Mesenteric fat pad (tissue), 1 donor: Measurements from ENCODE around the gene WDR20. TPM values are rescaled to one million over a fixed set of nuclear protein-coding genes. Genes with fewer than 3 reads are reported as not detected.
A peak's percentile ranks its signal among the peaks of the same experiment; 100 is the strongest.
"Not testable (repeated sequence)": the region's sequence is repeated elsewhere in the genome, so short reads cannot be mapped to it uniquely, and the experiment has no call there.

Experiments used
- DNase-seq: peaks from one replicate; pipeline ENCODE4 v3.0.0-alpha.2; 2020; ENCODE audit warnings: low spot score
- long read RNA-seq: library from polyadenylated mRNA; unstranded; transcript quantifications from one replicate; pipeline ENCODE4 v2.0.0, GENCODE V29; 2020
- total RNA-seq: library from RNA; stranded (reverse); fragmentation: NEBNext Ultra II Directional; extraction: Animal tissue kit (Norgen Biotek cat#: 25700); gene quantifications from one replicate; pipeline ENCODE4 v1.2.1, GENCODE V29; 2021
- donor health status: DM: yes; HTN: yes; CAD: no.

WDR20 gene, protein sequence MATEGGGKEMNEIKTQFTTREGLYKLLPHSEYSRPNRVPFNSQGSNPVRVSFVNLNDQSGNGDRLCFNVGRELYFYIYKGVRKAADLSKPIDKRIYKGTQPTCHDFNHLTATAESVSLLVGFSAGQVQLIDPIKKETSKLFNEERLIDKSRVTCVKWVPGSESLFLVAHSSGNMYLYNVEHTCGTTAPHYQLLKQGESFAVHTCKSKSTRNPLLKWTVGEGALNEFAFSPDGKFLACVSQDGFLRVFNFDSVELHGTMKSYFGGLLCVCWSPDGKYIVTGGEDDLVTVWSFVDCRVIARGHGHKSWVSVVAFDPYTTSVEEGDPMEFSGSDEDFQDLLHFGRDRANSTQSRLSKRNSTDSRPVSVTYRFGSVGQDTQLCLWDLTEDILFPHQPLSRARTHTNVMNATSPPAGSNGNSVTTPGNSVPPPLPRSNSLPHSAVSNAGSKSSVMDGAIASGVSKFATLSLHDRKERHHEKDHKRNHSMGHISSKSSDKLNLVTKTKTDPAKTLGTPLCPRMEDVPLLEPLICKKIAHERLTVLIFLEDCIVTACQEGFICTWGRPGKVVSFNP
- total RNA-seq = 34.1 TPM
- long read RNA-seq, transcript WDR20-204 (3 exons, 2,391 nt) = major isoform, 23 of 58 reads
- long read RNA-seq, partial matches to known transcripts = 7 of 58 reads
- long read RNA-seq, other reads (novel, unspliced or antisense) = 27 of 58 reads

- peak; percentile 99 for DNase-seq
Measured at GRCh38 chr14:102139286-102140026, at the start of gene WDR20. Gene WDR20, plus strand, starts transcription at chr14:102139897. Its CDS starts 27 bp downstream, at chr14:102139924.

GRCh38 chr14:102090713-102091112, 49.0 kb upstream of the WDR20 start:
- no peak for DNase-seq

GRCh38 chr14:102092806-102093205, 46.9 kb upstream of the WDR20 start:
- no peak for DNase-seq

DNA sequence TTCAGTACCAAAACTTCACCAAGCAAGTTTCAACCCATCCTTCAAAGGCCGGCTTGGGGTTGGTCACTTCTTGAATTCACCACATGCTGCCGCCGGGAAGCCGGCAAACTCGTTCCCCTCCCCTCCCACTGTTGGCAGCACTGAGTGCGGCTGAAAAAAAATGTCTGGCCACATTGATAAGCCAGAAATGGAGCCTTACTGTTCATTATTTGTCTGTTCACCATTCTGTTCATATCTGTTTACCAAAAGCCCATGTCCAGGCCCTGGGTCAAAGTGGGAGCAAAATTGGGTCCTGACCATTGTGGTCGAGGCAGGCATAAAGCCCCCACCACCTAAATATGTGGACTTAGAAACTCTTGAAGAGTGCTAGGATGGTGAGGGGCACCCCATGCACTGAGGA, 45.6 kb upstream of the WDR20 start:
- DNase-seq = no peak

DNA sequence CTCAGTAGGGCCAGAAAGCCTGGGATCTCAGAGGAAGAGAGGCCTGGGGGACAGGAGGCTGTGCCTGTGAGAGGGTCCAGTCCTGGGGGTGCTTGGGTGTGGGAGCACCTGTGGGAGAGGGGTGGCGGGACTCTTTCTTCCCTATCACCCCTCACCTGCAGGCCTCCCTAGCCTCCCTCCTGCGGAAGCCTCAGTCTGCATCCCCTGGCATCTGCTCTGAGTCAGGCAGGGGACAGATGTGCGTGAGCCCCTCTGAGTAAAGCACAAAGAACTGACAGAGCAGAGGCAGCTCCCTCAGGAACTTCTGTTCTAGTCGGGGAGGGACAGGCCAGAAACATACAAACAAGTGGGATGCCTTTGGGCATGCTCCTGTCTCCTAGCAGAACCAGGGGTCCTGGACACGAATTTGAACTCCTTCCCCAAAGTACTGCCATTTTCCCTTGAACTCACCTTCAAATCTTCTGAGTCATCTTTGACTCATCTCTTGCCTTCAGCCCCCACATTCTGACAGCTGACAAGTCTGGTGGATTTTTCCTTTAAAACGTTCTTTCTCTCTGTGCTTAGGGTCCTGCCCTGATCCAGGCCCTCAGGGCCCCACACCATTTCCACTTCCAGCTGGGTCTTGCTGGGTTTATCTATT, 44.3 kb upstream of the WDR20 start:
- no peak for DNase-seq

DNA sequence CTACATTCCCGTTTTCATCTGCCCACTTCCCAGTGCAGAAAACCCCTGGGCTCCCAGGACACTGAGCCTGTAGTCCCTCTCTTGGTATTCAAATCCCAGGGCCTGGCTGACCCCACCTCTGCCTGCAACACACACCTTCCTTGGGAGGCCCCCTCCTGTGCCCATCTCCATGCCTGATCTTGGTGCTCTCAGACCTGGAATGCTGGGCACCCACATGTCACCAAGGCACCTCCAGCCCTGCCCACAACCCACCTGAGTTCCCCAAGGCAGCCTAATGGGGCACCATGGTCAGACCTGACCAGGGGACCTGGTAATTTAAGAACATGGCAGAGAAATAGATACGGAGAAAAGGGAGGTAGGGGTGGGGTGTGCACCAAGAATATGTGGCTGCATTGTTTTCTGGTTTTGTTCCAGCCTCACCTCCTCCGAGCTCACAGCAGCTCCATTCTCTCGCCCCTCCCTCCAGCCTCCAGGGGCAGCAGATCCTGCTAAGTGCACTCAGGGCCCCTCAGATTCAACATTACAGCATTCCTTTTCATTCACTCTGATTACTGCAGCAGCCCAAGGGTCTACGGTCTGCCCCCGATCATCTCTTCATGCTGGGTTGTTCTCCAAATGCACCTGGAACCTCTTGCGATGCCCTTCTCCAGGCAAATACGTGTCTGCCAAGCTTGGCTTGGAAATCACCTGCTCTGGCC, 43.7 kb upstream of the WDR20 start:
- DNase-seq = no peak

DNA sequence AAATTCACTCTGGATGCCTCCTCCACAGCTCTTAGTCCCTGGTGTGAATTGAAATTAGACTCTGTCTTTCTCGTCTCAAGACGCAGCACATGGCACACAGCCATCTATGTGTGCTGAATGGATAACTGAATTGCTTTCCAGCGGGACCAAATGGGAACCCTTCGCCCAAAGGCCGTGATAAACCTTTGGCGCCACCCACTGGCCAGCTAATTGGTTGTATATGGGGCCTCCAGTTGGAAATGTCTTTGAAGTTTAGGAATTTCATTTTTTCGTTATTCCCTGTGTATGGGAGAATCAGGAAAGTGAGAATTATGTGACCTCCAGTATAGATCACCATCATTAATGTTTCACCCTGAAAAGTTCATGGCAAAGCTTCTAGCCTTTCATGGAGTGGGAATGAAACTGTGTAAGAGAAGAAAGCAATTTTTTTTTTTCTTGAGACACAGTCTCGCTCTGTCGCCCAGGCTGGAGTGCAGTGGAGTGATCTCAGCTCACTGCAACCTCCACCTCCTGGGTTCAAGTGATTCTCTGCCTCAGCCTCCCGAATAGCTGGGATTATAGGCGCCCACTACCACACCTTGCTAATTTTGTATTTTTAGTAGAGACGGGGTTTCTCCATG, 43.0 kb upstream of the WDR20 start:
- DNase-seq = no peak

DNA sequence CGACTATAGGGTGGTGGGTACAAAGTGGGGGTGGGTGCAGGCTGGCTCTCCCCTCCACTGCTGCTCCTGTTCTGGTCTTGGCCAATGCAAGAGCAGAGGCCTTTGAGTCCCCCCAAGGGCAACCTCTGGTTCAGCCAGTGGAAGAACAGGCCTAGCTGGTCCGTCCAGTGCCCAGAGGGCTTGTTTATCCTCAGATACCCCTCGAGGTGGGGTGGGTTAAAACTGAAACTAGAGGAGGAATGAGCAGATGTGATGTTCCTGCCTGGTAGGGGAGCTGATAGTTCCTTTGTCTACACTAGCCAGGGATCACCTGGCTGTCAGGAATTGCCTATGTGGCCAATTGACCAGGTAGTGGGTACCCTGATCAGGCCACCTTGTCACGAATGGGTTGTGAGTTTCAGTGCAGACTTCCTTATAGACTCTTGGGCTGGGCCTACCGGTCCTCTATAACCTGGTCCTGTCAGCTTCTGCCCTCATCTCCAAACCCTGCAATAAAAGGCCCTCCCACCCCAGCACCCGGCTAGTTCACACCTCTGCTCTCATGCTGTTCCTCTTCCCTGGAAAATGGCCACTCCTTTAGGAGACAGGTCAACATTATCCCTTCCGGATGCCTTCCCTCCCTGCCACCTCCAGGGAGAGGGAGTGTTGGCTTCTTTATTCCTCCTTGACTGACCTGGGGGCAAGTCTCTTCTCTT, 42.1 kb upstream of the WDR20 start:
- DNase-seq = no peak

DNA sequence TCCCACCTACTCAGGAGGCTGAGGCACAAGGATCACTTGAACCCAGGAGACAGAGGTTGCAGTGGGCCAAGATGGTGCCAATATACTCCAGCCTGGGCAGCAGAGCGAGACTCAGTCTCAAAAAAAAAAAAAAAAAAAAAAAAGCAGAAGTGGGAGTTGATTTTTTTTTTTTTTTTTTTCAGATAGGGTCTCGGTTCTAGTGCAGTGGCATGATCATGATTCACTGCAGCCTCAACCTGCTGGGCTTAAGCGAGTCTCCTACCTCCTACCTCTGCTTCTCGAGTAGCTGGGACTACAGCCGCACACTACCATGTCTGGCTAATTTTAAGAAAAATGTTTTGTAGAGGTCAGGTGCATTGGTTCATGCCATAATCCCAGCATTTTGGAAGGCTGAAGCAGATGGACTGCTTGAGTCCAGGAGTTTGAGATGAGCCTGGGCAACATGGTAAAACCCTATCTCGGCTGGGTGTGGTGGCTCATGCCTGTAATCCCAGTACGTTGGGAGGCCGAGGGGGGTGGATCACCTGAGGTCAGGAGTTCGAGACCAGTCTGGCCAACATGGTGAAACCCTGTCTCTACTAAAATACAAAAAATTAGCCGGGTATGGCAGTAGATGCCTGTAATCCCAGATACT, 36.5 kb upstream of the WDR20 start:
- DNase-seq = peak; percentile 39

DNA sequence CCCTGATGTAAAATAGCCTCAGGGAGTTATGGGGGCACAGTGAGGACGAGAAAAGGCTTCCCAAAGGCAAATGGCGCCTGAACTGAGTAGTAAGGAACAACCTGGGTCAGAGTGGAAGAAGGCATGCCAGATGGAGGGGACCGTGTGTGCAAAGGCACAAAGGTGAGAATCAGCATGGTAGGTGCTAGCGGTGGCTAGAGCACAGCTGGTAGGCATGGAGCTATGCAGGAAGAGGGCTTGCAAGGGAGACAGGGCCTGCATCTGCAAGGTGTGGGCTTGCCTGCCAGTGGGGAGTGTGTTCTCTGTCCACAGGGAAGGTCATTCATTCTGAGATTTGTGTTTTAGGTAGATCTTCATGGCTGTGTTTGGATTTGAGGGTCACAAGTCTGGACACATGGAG, 34.3 kb upstream of the WDR20 start:
- DNase-seq = peak; percentile 37

DNA sequence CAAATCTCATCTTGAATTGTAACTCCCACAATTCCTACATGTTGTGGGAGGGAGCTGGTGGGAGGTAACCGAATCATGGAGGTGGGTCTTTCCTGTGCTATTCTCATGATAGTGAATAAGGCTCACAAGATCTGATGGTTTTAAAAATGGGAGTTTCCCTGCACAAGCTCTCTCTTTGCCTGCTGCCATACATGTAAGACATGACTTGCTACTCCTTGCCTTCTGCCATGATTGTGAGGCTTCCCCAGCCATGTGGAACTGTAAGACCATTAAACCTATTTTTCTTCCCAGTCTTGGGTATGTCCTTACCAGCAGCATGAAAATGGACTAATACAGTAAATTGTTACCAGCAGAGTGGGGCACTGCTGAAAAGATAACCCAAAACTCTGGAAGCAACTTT, 30.4 kb upstream of the WDR20 start:
- DNase-seq = not testable (repeated sequence)

DNA sequence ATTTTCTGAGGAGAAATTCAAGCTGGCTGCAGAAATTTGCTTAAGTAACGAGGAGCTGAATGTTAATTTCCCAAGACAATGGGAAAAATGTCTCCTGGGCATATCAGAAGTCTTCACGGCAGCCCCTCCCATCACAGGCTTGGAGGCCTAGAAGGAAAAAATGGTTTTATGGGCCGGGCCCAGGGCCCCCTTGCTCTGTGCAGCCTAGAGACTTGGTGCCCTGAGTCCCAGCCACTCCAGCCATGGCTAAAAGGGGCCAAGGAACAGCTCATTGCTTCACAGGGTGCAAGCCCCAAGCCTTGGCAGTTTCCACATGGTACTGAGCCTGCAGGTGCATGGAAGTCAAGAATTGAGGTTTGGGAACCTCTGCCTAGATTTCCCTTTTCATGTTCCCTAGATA, 28.6 kb upstream of the WDR20 start:
- no peak for DNase-seq

DNA sequence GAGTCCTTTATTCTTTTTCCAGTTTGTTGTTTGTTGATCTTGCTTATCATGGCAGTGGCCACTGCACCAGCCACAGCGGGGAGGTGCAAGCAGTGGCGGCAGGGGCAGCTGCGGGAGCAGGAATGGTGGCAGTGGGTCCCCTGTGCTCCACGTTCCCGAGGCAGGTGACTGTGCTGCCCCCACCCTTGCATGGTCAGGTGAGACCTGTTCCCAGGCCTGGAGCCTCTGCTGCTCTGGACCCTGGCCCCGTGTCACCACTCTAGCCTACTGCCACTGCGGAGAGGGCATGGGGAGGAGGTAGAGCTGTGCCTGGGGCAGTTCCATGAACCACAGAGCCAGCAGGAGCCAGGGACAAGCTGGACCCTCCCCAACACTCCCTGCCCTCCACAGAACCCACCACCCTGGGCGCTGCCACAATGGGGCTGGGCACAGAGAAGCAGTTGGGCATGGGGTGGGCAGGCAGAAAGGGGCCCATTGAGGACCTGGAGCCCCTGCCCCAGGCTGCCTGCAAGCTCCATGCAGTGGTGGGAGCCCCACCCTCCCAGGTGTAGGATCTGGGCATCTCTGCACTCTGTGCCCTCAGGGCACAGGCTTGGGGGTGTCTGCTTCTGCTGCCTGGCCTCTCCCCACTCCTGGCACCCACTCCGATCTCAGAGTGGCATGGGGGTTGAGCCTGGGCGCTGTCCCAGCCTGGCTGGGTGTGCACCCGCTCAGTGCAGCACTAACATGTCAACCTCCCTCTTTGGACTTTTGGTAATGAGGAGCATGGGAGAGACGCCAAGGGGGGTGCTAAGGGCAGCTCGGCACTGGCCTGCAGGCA, 23.1 kb upstream of the WDR20 start:
- DNase-seq = peak; percentile 75

- peak; percentile 59 for DNase-seq
Measured at GRCh38 chr14:102117852-102118251, 21.8 kb upstream of the WDR20 start.

GRCh38 chr14:102120888-102121287, 18.8 kb upstream of the WDR20 start:
- DNase-seq = peak; percentile 47

GRCh38 chr14:102121567-102121966, 18.1 kb upstream of the WDR20 start:
- DNase-seq = no peak

DNA sequence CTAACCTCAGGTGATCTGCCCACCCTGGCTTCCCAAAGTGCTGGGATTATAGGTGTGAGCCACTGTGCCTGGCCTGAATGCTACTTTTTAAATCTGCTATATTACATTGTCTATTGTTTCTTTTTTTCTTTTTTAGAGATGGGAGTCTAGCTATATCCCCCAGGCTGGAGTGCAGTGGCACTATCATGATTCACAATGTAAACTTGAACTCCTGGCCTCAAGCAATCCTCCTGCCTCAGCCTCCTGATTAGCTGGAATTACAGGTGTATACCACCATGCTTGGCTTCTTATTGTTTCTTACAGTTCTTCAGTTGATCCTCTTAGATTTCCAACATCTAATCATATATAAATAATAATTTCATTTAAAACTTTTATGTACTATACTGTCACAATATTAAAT, 15.3 kb upstream of the WDR20 start:
- DNase-seq = no peak

DNA sequence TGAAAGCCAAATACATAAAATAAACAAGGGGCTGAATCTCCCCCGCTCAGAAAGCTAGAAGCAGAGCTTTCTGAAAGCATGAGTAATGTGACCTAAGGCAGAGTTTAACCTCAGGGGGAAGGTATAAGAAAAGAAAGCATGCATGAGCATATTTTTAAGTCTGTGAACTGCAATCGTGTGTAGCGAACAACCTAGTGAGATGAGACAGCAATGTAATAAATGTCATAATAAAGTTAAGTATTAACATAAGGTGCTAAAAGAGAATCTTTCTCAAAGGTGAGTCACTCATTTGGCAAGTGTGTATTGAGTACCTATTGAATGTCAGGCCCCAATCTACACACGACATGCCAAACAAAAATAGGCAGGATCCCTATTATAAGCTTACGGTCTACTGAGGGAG, 14.2 kb upstream of the WDR20 start:
- no peak for DNase-seq
